Mucosa of gallbladder (tissue), 1 donor: ENCODE data around the gene SENP6. TPM values are rescaled to one million over a fixed set of nuclear protein-coding genes. Genes with fewer than 3 reads are reported as not detected.

Experiments
- DNase-seq: peaks from one replicate; pipeline ENCODE4 v3.0.0-alpha.2; 2020; ENCODE audit warnings: low spot score
- total RNA-seq: library from RNA; stranded (reverse); gene quantifications from one replicate; pipeline ENCODE4 v1.2.1, GENCODE V29; 2021
- donor health status: DM: no; HTN: no; CAD: no.

The SENP6 gene
- total RNA-seq, 1 donor from 2014 or later, result 71.2 TPM

DNA sequence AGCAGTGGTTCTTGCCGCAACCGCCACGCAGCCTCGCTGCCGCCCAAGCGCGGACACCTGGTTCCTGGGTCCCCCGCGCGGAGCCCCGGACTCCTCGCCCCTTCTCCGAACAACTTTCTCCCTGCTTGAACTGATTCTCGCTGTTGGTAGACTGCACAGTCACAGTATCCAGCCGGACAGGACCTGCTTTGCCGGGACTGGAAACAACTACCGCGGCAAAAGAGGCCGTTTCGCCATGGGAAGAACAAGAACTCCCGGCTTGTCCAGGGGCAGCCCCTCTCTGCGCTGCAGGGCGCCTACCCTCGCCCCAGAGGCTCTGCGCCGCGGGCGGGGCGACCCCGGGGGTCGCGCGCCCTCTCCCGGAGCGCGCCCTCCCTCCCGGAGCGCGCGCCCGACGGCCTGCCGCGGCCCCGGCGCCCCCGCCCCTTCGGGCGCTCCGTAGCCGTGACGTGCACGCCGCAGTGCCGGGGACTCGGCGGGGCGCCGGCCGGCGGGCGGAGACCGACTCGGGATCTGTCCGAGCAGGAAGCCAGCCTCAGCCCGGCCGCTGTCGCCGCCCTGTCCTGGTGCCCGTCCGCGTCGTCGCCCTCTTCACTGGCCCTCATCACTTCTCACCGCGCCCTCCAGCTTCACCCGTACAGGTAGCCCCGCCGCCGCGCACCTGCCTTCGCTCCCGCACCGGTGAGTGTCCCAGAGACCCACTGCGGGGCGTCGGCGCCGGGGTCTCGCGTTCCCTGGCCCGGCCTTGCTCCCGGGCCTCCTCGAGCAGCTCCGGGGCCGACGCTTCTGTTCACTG is 147.3 kb downstream of the SENP6 start, which contains the start of gene MYO6:
MYO6 (plus strand) TSS at position 497 of the 796 bp plus-strand sequence. CDS start 68,309 bp downstream, outside the sequence.
- peak; percentile 74 for DNase-seq

DNA sequence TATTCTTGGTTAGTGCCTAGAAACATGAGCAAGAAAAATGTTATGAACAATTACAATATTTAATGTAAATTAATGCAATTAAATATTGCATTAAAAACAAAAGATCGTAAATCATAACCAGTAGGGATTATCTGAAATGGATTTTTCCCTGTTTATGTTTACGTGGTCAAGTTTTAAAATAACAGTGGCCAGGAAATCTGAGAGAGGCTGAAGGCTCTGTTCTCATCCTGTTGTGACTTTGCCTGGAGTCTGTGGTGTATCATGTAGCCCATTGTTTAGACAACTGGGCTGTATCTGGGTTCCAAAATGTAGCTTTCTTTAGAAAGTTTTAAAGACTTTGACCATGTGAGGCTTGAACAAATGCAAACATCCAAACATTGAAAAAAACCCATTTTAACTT is 149.8 kb downstream of the SENP6 start:
- no peak for DNase-seq

DNA sequence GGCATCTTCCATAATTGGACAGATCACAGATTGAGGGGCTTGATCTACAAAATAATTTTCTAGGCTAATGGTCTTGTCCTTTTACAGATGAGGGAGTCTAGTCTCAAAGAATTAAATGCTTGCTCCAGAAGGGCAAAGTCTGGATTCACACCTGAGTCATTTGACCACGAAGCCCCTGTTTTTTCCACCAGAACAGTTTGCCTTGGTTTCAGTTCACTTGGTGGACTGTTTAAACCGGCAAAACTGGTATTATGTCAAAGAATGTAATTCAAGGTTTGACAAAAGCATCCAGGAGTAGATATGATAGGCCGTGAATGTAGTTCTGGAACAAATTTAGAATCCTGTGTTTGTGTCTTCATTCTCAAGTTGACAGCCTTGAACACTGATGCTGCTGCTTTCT is 150.7 kb downstream of the SENP6 start:
- DNase-seq, result no peak

DNA sequence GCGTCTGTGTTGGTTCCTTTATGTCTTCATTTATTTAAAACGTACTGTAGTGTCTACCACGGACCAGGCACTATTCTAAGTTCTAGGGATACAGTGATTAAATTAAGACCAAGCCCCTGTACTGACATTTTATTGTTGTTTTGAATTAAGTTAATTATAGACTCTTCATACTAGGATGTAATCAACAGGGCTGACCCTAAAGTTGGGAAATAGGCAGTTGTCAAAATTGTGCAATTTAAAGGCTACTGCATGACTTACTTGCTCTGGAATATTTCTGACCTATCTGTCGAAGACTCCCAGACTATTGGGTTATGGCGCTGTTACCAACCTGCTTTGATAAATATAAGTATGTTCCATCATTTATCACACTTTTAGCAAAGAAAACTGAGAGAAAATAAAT is 154.0 kb downstream of the SENP6 start:
- DNase-seq, result no peak

DNA sequence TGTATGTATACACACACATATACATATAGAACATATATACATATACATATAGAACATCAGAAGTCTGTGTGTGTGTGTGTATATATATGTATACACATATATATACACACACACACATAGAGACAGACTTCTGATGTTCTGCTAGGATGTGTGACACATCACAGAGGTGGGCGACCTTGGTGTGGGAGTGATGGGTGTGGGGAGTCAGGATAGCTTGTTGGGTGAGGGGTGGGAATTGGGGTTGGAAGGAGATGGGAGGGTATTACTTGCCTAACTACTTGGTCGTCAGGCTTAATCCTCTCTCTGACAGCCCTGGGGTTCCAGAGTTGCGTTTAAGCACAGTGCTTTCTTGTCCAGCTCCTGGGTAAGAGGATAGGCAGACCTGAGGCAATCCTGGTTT is 155.6 kb downstream of the SENP6 start:
- no peak for DNase-seq

DNA sequence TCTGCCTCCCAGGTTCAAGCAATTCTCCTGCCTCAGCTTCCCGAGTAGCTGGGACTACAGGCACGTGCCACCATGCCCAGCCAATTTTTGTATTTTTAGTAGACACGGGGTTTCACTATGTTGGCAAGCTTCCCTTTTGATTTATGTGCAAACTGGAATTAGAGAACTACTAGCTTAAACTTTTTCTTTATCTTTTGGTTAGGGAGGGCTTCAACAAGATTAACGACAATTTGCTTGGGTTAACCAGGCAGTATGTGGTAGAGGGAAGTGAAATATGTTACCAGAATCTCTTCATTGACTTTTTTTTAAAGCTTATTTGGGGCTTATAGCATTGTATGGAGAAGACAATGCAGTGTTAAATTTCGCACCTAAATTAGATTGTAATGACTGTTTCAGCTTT is 156.4 kb downstream of the SENP6 start:
- DNase-seq, result no peak

DNA sequence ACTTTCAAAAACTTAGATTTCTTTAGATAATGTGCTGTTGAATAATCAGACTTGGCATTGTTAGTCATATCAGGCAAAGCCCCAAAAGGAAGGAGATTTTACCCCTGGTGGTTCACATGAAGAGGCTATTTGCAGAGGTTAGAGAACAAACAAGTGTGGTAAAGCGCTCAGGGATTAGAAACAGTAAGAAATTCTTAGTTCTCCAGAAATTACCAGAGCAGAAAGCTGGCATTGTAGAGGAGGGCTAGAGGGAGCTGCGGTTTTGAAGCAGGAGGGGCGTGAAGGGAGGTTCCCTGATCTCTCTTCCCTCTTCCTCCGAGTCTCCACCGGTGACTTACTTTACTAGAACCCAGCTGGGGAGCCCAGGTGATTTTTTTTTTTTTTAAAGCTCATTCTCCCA is 157.5 kb downstream of the SENP6 start:
- no peak for DNase-seq

DNA sequence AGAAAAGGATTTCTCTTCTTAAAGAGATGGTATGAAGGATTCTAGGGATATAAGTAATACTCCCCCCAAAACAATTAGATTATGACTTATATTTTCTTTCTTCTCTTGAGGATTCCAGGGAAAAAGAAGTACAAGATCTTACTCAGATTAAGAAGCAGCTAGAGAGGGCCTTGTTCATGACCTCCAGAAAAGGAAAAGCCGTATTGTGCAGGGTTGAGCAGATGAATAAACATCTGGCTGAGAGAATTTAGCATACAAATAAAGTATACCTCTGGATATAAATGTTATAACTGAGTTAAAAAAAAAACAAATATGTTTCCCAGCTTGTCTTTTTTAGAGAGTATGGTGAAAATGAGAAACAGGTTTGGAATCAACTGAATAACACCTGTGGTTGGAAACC is 158.6 kb downstream of the SENP6 start:
- no peak for DNase-seq

DNA sequence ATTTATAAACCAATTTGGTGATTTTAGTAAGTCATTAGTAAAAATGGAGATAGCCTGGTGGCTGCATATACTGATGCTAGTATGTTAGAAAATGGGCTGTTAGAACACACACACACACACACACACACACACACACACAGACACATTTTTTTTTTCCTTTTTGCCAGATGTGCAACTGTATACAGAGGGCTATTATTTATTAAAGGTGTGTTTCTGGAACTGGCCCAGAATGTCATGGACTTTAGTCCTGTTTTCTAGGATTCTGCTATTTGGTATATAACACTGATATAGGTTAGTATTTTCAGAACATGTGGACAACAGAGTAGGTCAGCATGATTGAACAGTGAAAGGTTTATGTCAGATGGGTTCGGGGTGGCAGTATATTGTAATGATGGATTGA is 159.8 kb downstream of the SENP6 start:
- DNase-seq, result no peak

DNA sequence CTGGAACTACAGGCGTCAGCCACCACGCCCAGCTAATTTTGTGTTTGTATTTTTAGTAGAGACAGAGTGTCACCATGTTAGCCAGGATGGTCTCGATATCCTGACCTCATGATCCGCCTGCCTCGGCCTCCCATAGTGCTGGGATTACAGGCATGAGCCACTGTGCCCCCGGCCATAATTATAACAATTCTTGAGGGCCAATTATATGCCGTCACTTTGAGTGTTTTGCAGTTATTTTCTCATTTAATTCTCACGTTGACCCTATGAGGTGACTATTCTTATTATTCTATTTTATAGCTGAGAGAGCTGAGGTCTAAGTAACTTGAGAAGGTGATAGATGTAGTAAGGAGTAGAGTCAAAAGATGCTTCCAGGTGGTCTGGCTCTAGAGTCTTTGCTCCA is 160.4 kb downstream of the SENP6 start:
- no peak for DNase-seq

DNA sequence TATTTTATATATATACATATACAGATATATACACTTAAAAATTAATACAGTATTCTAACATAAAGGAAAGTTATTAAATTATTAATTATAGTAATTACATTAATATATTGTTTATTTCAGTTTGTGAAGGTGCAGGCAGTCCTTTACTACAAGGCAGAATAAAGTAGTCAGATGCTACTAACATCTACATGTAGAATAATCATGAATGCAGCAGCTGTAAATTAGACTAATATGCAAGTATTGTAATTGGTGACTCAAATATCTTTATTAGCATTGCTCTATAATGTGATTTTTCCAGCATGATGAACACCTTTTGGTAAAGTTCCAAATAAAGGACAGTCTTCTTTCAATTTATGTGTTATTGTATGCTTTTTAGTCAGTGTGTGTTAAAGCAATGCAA is 164.7 kb downstream of the SENP6 start:
- no peak for DNase-seq

Other genes starting within 250 kb of the SENP6 start
- 22.9 TPM for gene FILIP1, start 108.1 kb upstream of the SENP6 start, total RNA-seq
- gene MYO6, start 147.4 kb downstream of the SENP6 start, total RNA-seq, result 107 TPM